ENCODE measurements around the gene CYTH1. TPM values are rescaled to one million over a fixed set of nuclear protein-coding genes. Genes with fewer than 3 reads are reported as not detected.
"Not testable (repeated sequence)": the region's sequence is repeated elsewhere in the genome, so short reads cannot be mapped to it uniquely, and the experiment has no call there.

The CYTH1 gene
- polyA plus RNA-seq, 3 donors from 2014 or later, result 176 to 336 (median 233) TPM

- Mint-ChIP-seq H3K4me3 (peak overlapping the region; percentile 89 to 98 (median 90)), H3K36me3 (peaks cover 0 to 4% (median 0%) of the 10 kb centered on the region in 3 donors), H3K27me3 (ENCODE audit: low read depth in 3 of 3) (peaks cover 16 to 36% (median 35%) of the 10 kb centered on the region in 3 donors), H3K27ac (peak overlapping the region; percentile 91 to 97 (median 94)), H3K9me3 (no peaks in the 10 kb centered on the region), H3K4me1 (peaks cover 72 to 74% of the 10 kb centered on the region in 2 donors)
- DNase-seq, result peak; percentile 50 to 54 (median 52)
Observed at GRCh38 chr17:78781104-78781892, 775 bp downstream of the CYTH1 start.

- Mint-ChIP-seq H3K27me3 (ENCODE audit: low read depth in 3 of 3) (peaks cover 14 to 36% (median 33%) of the 10 kb centered on the region in 3 donors), H3K9me3 (no peaks in the 10 kb centered on the region), H3K4me1 (peaks cover 72 to 74% of the 10 kb centered on the region in 2 donors), H3K4me3 (peak overlapping the region; percentile 89 to 98 (median 90)), H3K27ac (peak overlapping the region; percentile 93 to 99 (median 96)), H3K36me3 (peaks cover 0 to 4% (median 0%) of the 10 kb centered on the region in 3 donors)
- DNase-seq, result no peak
Observed at GRCh38 chr17:78780335-78780734, 1.7 kb downstream of the CYTH1 start.

- Mint-ChIP-seq H3K27ac (peak overlapping the region; percentile 93 to 99 (median 96)), H3K4me1 (peaks cover 72 to 74% of the 10 kb centered on the region in 2 donors), H3K36me3 (peaks cover 0 to 4% (median 0%) of the 10 kb centered on the region in 3 donors), H3K27me3 (ENCODE audit: low read depth in 3 of 3) (peaks cover 11 to 34% (median 29%) of the 10 kb centered on the region in 3 donors), H3K4me3 (peak overlapping the region; percentile 89 to 98 (median 90)), H3K9me3 (no peaks in the 10 kb centered on the region)
- peak; percentile 53 to 68 (median 65) for DNase-seq
Observed at GRCh38 chr17:78779850-78780249, 2.2 kb downstream of the CYTH1 start.

GRCh38 chr17:78779286-78779651 is 2.8 kb downstream of the CYTH1 start:
- H3K27me3 Mint-ChIP-seq (ENCODE audit: low read depth in 3 of 3), result peaks cover 9 to 39% (median 31%) of the 10 kb centered on the region in 3 donors
- H3K36me3 Mint-ChIP-seq, H3K9me3 Mint-ChIP-seq, DNase-seq: not testable (repeated sequence)
- H3K27ac Mint-ChIP-seq, result peak overlapping the region; percentile 93 to 99 (median 96)
- peak overlapping the region; percentile 89 to 98 (median 90) for H3K4me3 Mint-ChIP-seq
- H3K4me1 Mint-ChIP-seq, result peaks cover 72 to 74% of the 10 kb centered on the region in 2 donors

GRCh38 chr17:78777881-78778280 is 4.2 kb downstream of the CYTH1 start:
- peaks cover 4 to 36% (median 23%) of the 10 kb centered on the region in 3 donors for H3K27me3 Mint-ChIP-seq (ENCODE audit: low read depth in 3 of 3)
- H3K4me3 Mint-ChIP-seq, result peak overlapping the region; percentile 69 to 80 (median 72)
- peaks cover 0 to 4% (median 0%) of the 10 kb centered on the region in 3 donors for H3K36me3 Mint-ChIP-seq
- no peaks in the 10 kb centered on the region for H3K9me3 Mint-ChIP-seq
- DNase-seq, result no peak
- peak overlapping the region; percentile 88 to 99 (median 94) for H3K27ac Mint-ChIP-seq
- H3K4me1 Mint-ChIP-seq, result peaks cover 69 to 70% of the 10 kb centered on the region in 2 donors

- Mint-ChIP-seq H3K27ac (peak overlapping the region; percentile 94 to 99 (median 97)), H3K27me3 (ENCODE audit: low read depth in 3 of 3) (peaks cover 2 to 23% (median 16%) of the 10 kb centered on the region in 3 donors), H3K36me3 (peaks cover 3 to 9% (median 8%) of the 10 kb centered on the region in 3 donors), H3K4me3 (peak overlapping the region; percentile 86 to 96 (median 87)), H3K4me1 (peaks cover 81 to 84% of the 10 kb centered on the region in 2 donors), H3K9me3 (no peaks in the 10 kb centered on the region)
- DNase-seq, result peak; percentile 69 to 75 (median 74)
Observed at GRCh38 chr17:78774956-78775571, 7.0 kb downstream of the CYTH1 start.

- DNase-seq, result no peak
- Mint-ChIP-seq H3K9me3 (no peaks in the 10 kb centered on the region), H3K27me3 (ENCODE audit: low read depth in 3 of 3) (peaks cover 0 to 20% (median 11%) of the 10 kb centered on the region in 3 donors), H3K4me3 (peak overlapping the region; percentile 86 to 96 (median 87)), H3K36me3 (peaks cover 3 to 8% (median 5%) of the 10 kb centered on the region in 3 donors), H3K4me1 (peaks cover 75 to 78% of the 10 kb centered on the region in 2 donors), H3K27ac (peak overlapping the region; percentile 94 to 99 (median 97))
Observed at GRCh38 chr17:78774453-78774852, 7.6 kb downstream of the CYTH1 start.

GRCh38 chr17:78771758-78772382 is 10.2 kb downstream of the CYTH1 start:
- DNase-seq, result no peak
- peaks cover 0 to 8% (median 6%) of the 10 kb centered on the region in 3 donors for H3K27me3 Mint-ChIP-seq (ENCODE audit: low read depth in 3 of 3)
- H3K9me3 Mint-ChIP-seq, result no peaks in the 10 kb centered on the region
- H3K4me3 Mint-ChIP-seq, result peak overlapping the region; percentile 74 to 91 (median 82)
- peaks cover 54 to 58% of the 10 kb centered on the region in 2 donors for H3K4me1 Mint-ChIP-seq
- H3K27ac Mint-ChIP-seq, result peak overlapping the region; percentile 93 to 99 (median 96)
- H3K36me3 Mint-ChIP-seq, result peaks cover 3 to 8% (median 5%) of the 10 kb centered on the region in 3 donors

- H3K27me3 Mint-ChIP-seq (ENCODE audit: low read depth in 3 of 3), result peaks cover 0 to 2% (median 0%) of the 10 kb centered on the region in 3 donors
- H3K27ac Mint-ChIP-seq, result no peak overlapping the region
- peaks cover 33 to 43% of the 10 kb centered on the region in 2 donors for H3K4me1 Mint-ChIP-seq
- peaks cover 3 to 8% (median 5%) of the 10 kb centered on the region in 3 donors for H3K36me3 Mint-ChIP-seq
- no peak overlapping the region for H3K4me3 Mint-ChIP-seq
- H3K9me3 Mint-ChIP-seq, result no peaks in the 10 kb centered on the region
- DNase-seq, result no peak
Observed at GRCh38 chr17:78769196-78769773, 12.8 kb downstream of the CYTH1 start.

GRCh38 chr17:78767806-78768205 is 14.3 kb downstream of the CYTH1 start:
- Mint-ChIP-seq H3K4me1 (peaks cover 22 to 45% of the 10 kb centered on the region in 2 donors), H3K9me3 (no peaks in the 10 kb centered on the region), H3K27me3 (ENCODE audit: low read depth in 3 of 3) (peaks cover 0 to 2% (median 0%) of the 10 kb centered on the region in 3 donors), H3K27ac (no peak overlapping the region), H3K36me3 (peaks cover 3 to 8% (median 5%) of the 10 kb centered on the region in 3 donors), H3K4me3 (no peak overlapping the region)
- no peak for DNase-seq

GRCh38 chr17:78766743-78767294 is 15.3 kb downstream of the CYTH1 start:
- no peak for DNase-seq
- Mint-ChIP-seq H3K4me1 (peaks cover 12 to 45% of the 10 kb centered on the region in 2 donors), H3K27me3 (ENCODE audit: low read depth in 3 of 3) (no peaks in the 10 kb centered on the region), H3K27ac (no peak overlapping the region), H3K4me3 (no peak overlapping the region), H3K9me3 (no peaks in the 10 kb centered on the region), H3K36me3 (peaks cover 2% of the 10 kb centered on the region in 3 donors)

GRCh38 chr17:78766225-78766624 is 15.8 kb downstream of the CYTH1 start:
- no peak for DNase-seq
- H3K36me3 Mint-ChIP-seq, result no peaks in the 10 kb centered on the region
- H3K4me1 Mint-ChIP-seq, result peaks cover 7 to 44% of the 10 kb centered on the region in 2 donors
- peak overlapping the region in 1 of 5 donors; percentile 15 for H3K4me3 Mint-ChIP-seq
- H3K27me3 Mint-ChIP-seq (ENCODE audit: low read depth in 3 of 3), result peaks cover 0 to 3% (median 0%) of the 10 kb centered on the region in 3 donors
- H3K9me3 Mint-ChIP-seq, result no peaks in the 10 kb centered on the region
- H3K27ac Mint-ChIP-seq, result no peak overlapping the region

- no peaks in the 10 kb centered on the region for H3K36me3 Mint-ChIP-seq
- H3K4me3 Mint-ChIP-seq, result peak overlapping the region; percentile 10 to 50 (median 31)
- peaks cover 0 to 3% (median 0%) of the 10 kb centered on the region in 3 donors for H3K27me3 Mint-ChIP-seq (ENCODE audit: low read depth in 3 of 3)
- H3K4me1 Mint-ChIP-seq, result peaks cover 5 to 44% of the 10 kb centered on the region in 2 donors
- no peaks in the 10 kb centered on the region for H3K9me3 Mint-ChIP-seq
- no peak for DNase-seq
- peak overlapping the region in 2 of 6 donors; percentile 82 to 86 for H3K27ac Mint-ChIP-seq
Observed at GRCh38 chr17:78765821-78766220, 16.3 kb downstream of the CYTH1 start.

All from immature natural killer cell (primary cell).